SK-N-SH (cell line): ENCODE measurements around the gene INPP5A. TPM values are rescaled to one million over a fixed set of nuclear protein-coding genes. Genes with fewer than 3 reads are reported as not detected.

ENCODE experiments used
- CTCF ChIA-PET: fragments of 300-600, 350-600 bp; formaldehyde crosslinking; extraction: SDS; loops from one replicate; lab custom pipeline; 2021; lab: Yijun Ruan, JAX
- POLR2A ChIA-PET: fragments of 350-600 bp; sonication (Branson Sonifier 250); formaldehyde crosslinking; extraction: SDS; loops from one replicate; lab custom pipeline; 2020; ENCODE audit warnings: antibody characterized with exemption, inconsistent platforms; lab: Yijun Ruan, JAX
- DNase-seq: peaks from one replicate; pipeline ENCODE4 v3.0.0; 2012
- H2AFZ ChIP-seq: fragments of 200-600 bp; sonication (generic); 2 replicates; pipeline ENCODE4 v1.8.1; 2016; ENCODE audit warnings: antibody characterized with exemption, mild to moderate bottlenecking, low read depth
- H3F3A ChIP-seq: fragments of 200-600 bp; sonication (generic); replicated peaks from 2 replicates; pipeline ENCODE3; 2016; ENCODE audit warnings: antibody characterized with exemption, mild to moderate bottlenecking; ENCODE audit not compliant: insufficient read depth
- H3K27ac ChIP-seq, 2 experiments: fragments of 200-500 bp in 1 of 2; fragments of 200-600 bp in 1 of 2; sonication (Bioruptor generic) in 1 of 2; sonication (generic), shearing (Covaris generic) in 1 of 2; 2 replicates each; pipeline versions ENCODE4 v1.5.1 to v1.6.1; 2014 to 2016; ENCODE audit warnings: low read depth in 2 of 2, inconsistent platforms in 1 of 2, low read length in 1 of 2, mild to moderate bottlenecking in 1 of 2, mixed read lengths in 1 of 2
- H3K27me3 ChIP-seq: fragments of 200-600 bp; sonication (generic), shearing (Covaris generic); 2 replicates; pipeline ENCODE4 v1.6.1; 2016; ENCODE audit warnings: mixed run types; ENCODE audit not compliant: insufficient read depth
- H3K36me3 ChIP-seq, 2 experiments: fragments of 200-500 bp in 1 of 2; fragments of 200-600 bp in 1 of 2; sonication (Bioruptor generic) in 1 of 2; sonication (generic) in 1 of 2; replicated peaks in 1 of 2; 2 replicates each; pipeline versions ENCODE3 to v1.5.1; 2014 to 2016; ENCODE audit warnings: low read length in 1 of 2, mild to moderate bottlenecking in 1 of 2; ENCODE audit not compliant: insufficient read depth in 2 of 2, control insufficient read depth in 1 of 2
- H3K4me1 ChIP-seq, 2 experiments: fragments of 200-500 bp in 1 of 2; fragments of 200-600 bp in 1 of 2; sonication (Bioruptor generic) in 1 of 2; sonication (generic), shearing (Covaris generic) in 1 of 2; 2 replicates each; pipeline versions ENCODE4 v1.5.1 to v1.6.1; 2014 to 2016; ENCODE audit warnings: low read depth in 1 of 2, low read length in 1 of 2, mixed run types in 1 of 2; ENCODE audit not compliant: insufficient read depth in 2 of 2, control insufficient read depth in 1 of 2
- H3K4me2 ChIP-seq: fragments of 200-600 bp; sonication (generic), shearing (Covaris generic); 2 replicates; pipeline ENCODE4 v1.6.1; 2017; ENCODE audit warnings: mixed run types
- H3K4me3 ChIP-seq, 2 experiments: fragments of 200-500 bp in 1 of 2; fragments of 200-600 bp in 1 of 2; sonication (Bioruptor generic) in 1 of 2; sonication (generic), shearing (Covaris generic) in 1 of 2; 2 replicates each; pipeline versions ENCODE4 v1.5.1 to v1.8.1; 2014 to 2016; ENCODE audit warnings: low read depth in 2 of 2, inconsistent platforms in 1 of 2, low read length in 1 of 2, mild to moderate bottlenecking in 1 of 2, mixed read lengths in 1 of 2, moderate library complexity in 1 of 2
- H3K79me2 ChIP-seq: fragments of 200-600 bp; sonication (generic); 2 replicates; pipeline ENCODE4 v1.8.1; 2017; ENCODE audit warnings: mild to moderate bottlenecking; ENCODE audit not compliant: insufficient read depth
- H3K9ac ChIP-seq: fragments of 200-600 bp; sonication (generic); 2 replicates; pipeline ENCODE4 v1.6.1; 2017; ENCODE audit warnings: mixed run types
- H3K9me2 ChIP-seq: fragments of 200-600 bp; sonication (generic); 2 replicates; pipeline ENCODE4 v1.6.1; 2017; ENCODE audit warnings: mixed run types
- H3K9me3 ChIP-seq: fragments of 200-600 bp; sonication (generic); 2 replicates; pipeline ENCODE4 v1.6.1; 2017; ENCODE audit warnings: mixed run types, mild to moderate bottlenecking, moderate library complexity
- H4K20me1 ChIP-seq: fragments of 200-600 bp; sonication (generic); 2 replicates; pipeline ENCODE4 v1.6.1; 2017; ENCODE audit warnings: mild to moderate bottlenecking, mixed run types; ENCODE audit not compliant: insufficient read depth
- CHD2 ChIP-seq: fragments of 150-350 bp; IDR thresholded peaks from 2 replicates; pipeline ENCODE4 v1.6.1; 2018; ENCODE audit warnings: low read length; ENCODE audit not compliant: partially characterized antibody
- EP300 ChIP-seq, 2 experiments: IDR thresholded peaks; 2 replicates each; pipeline versions ENCODE4 v1.4.0 to v1.6.1; 2012; ENCODE audit warnings: borderline replicate concordance in 1 of 2, low read depth in 1 of 2, low read length in 1 of 2
- EZH2phosphoT487 ChIP-seq: fragments of 200-600 bp; sonication (generic); IDR thresholded peaks from 2 replicates; pipeline ENCODE4 v1.6.1; 2017; ENCODE audit warnings: low read depth, mixed run types, mild to moderate bottlenecking, antibody characterized with exemption, moderate library complexity, borderline replicate concordance
- FOXJ3 ChIP-seq: sonication (generic); formaldehyde crosslinking; IDR thresholded peaks from 2 replicates; pipeline ENCODE4 v1.5.1; 2020; ENCODE audit warnings: mild to moderate bottlenecking, missing genetic modification reagents
- GABPA ChIP-seq: IDR thresholded peaks from 2 replicates; pipeline ENCODE4 v1.4.0; 2012; ENCODE audit warnings: low read depth, mild to moderate bottlenecking
- GATA2 ChIP-seq: sonication (generic); formaldehyde crosslinking; IDR thresholded peaks from 2 replicates; pipeline ENCODE4 v1.5.0; 2020; ENCODE audit warnings: mild to moderate bottlenecking, missing genetic modification reagents
- NFIC ChIP-seq: IDR thresholded peaks from 2 replicates; pipeline ENCODE4 v1.4.0; 2012; ENCODE audit warnings: borderline replicate concordance
- PBX3 ChIP-seq: IDR thresholded peaks from 2 replicates; pipeline ENCODE4; 2012
- POLR2AphosphoS5 ChIP-seq: IDR thresholded peaks from 2 replicates; pipeline ENCODE4 v1.6.1; 2012; ENCODE audit warnings: low read depth, low read length
- RAD21 ChIP-seq: IDR thresholded peaks from 2 replicates; pipeline ENCODE4 v1.6.1; 2012; ENCODE audit warnings: mild to moderate bottlenecking, low read length
- RCOR1 ChIP-seq: fragments of 150-350 bp; IDR thresholded peaks from 2 replicates; pipeline ENCODE4 v1.6.1; 2017; ENCODE audit warnings: antibody characterized with exemption, low read length
- SIN3A ChIP-seq: IDR thresholded peaks from 2 replicates; pipeline ENCODE4 v1.6.1; 2012; ENCODE audit warnings: low read depth, mild to moderate bottlenecking, low read length, moderate library complexity, borderline replicate concordance
- SMC3 ChIP-seq: IDR thresholded peaks from 2 replicates; pipeline ENCODE4 v1.6.1; 2012; ENCODE audit warnings: low read depth, low read length, improper control_type of control experiment
- TAF1 ChIP-seq: IDR thresholded peaks from 2 replicates; pipeline ENCODE4 v1.6.1; 2012; ENCODE audit warnings: low read depth, mild to moderate bottlenecking, low read length, moderate library complexity, borderline replicate concordance
- TCF12 ChIP-seq: IDR thresholded peaks from 2 replicates; pipeline ENCODE4 v1.4.0; 2012
- TEAD4 ChIP-seq: IDR thresholded peaks from 2 replicates; pipeline ENCODE4 v1.4.0; 2012; ENCODE audit warnings: mild to moderate bottlenecking, borderline replicate concordance; ENCODE audit not compliant: insufficient read depth
- YY1 ChIP-seq: IDR thresholded peaks from 2 replicates; pipeline ENCODE4 v1.4.0; 2012; ENCODE audit warnings: low read depth, mild to moderate bottlenecking
- WGBS: methylation state at CpG from one replicate; pipeline ENCODE4 v1.1.6; 2017; ENCODE audit warnings: low lambda C conversion rate; 5-methylcytosine and 5-hydroxymethylcytosine counted together
- polyA plus RNA-seq, 3 experiments: library from polyadenylated mRNA; depleted of rRNA; stranded (reverse); fragments of >200 nt; gene quantifications; 2 replicates each; pipeline ENCODE4 v1.2.3, GENCODE V29; 2012

INPP5A gene
- polyA plus RNA-seq, 1 of the 3 experiments (the other 2 are of a cell fraction): 12.0 TPM

DNA sequence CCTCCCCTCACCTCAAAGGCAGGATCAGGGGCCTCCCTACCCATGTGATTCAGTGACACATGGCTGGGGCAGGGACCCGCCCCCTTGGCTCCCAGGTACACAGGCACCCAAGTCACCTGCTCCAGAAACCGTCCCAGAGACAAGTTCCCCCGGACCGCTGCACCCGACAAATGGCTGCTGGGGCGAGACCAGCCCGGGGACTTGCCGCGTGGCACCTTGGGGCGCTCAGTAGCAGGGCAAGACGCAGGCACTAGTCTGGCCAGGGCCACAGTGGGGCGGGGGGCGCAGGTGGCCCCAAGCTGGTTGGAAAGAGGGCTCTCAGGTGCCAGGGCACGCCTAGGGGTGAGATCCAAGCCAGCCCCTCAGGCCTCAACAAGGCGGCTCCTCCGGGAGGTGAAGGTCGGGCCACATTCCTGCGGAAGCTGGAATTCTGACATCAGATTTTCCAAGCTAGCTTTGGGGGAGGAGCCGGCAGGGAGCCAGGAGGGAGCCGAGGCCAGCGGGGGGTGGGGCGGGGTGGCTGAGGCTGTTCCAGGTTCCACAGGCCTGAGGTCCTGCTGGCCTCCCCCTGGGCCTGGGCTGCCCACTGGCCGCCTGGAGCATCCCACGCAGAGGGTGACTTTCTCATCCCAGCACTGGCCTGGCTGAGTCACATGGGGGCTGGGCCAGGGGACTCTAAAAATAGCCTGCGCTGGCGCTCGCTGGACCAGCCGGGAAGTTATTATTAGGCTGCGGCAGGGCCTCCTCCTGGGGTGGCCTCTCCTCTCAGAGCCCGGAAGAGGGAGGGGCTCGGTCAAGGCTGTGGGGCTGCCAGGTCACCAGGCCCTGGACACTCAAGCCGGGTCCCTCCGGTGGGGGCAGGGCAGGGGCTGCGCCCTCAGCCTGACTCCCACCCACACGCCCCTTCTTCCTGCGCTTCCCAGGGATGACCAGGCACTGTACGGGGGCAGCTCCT lies 20.5 kb upstream of the INPP5A start (continued):
- TF ChIP-seq EZH2phosphoT487: no peak
- no peak for TF ChIP-seq FOXJ3 (CRISPR knock-in tag)
- TF ChIP-seq POLR2AphosphoS5: peak; percentile 72; the same call in 1 of the 2 replicates
- no peak; the same call in 1 of the 2 replicates for TF ChIP-seq TAF1
- peak; percentile 64 for TF ChIP-seq CHD2
- TF ChIP-seq SIN3A: 0 out of 2 replicates have a peak, but pooled peaks have one; percentile 54
- peak; percentile 79 for TF ChIP-seq TCF12
- TF ChIP-seq GATA2 (CRISPR knock-in tag): no peak
- TF ChIP-seq RAD21: no peak
- TF ChIP-seq PBX3: peak; percentile 6; the same call in 1 of the 2 replicates
- no peak for TF ChIP-seq GABPA
- peak in 1 of 2 experiments; percentile 73; a peak in 2 of 4 replicates for TF ChIP-seq EP300 (IDR thresholded peaks at IDR 0.05; ENCODE audit: borderline replicate concordance in 1 of 2, low read depth in 1 of 2, low read length in 1 of 2)
- no peak for TF ChIP-seq SMC3
- TF ChIP-seq, all 33 proteins: peak for 15

GRCh38 chr10:132517951-132518521 lies 19.6 kb upstream of the INPP5A start:
- Histone ChIP-seq H3K27ac (peak overlapping the region; percentile 69 to 91; a peak in 3 of 4 replicates), H3K4me1 (peaks cover 26 to 38% of the 10 kb centered on the region in 2 experiments; a peak in 3 of 4 replicates), H3K9ac (peak overlapping the region; percentile 67; the same call in 1 of the 2 replicates), H3K9me3 (0 out of 2 replicates have a peak, but pooled peaks cover 4% of the 10 kb centered on the region), H3K4me2 (peak overlapping the region; percentile 82), H3K36me3 (no peaks in the 10 kb centered on the region), H4K20me1 (no peaks in the 10 kb centered on the region), H2AFZ (no peak overlapping the region), H3K27me3 (no peaks in the 10 kb centered on the region), H3K4me3 (no peak overlapping the region; a peak in 1 of 4 replicates), H3K79me2 (no peaks in the 10 kb centered on the region), H3F3A (peaks cover 4% of the 10 kb centered on the region), H3K9me2 (no peaks in the 10 kb centered on the region)
- TF ChIP-seq NFIC (no peak), YY1 (no peak), TAF1 (no peak), TEAD4 (no peak), GATA2 (CRISPR knock-in tag) (no peak), PBX3 (no peak), RCOR1 (no peak)
- WGBS: 90% methylated on average over 13 of the region's 16 CpGs
- CTCF ChIA-PET: interaction anchor here (1.0 to 1.7 kb wide), 3 partner anchors 18 to 38 kb away, joined by 3 to 4 read pairs (median 4); no protein-coding TSS in a partner anchor
- DNase-seq: no peak
- POLR2A ChIA-PET: no interaction called here
